Measurements from ENCODE around the gene PMEPA1. TPM values are rescaled to one million over a fixed set of nuclear protein-coding genes. Genes with fewer than 3 reads are reported as not detected.

PMEPA1 gene
- total RNA-seq, 1 experiment from 2014 or later, result 1,302 TPM

DNA sequence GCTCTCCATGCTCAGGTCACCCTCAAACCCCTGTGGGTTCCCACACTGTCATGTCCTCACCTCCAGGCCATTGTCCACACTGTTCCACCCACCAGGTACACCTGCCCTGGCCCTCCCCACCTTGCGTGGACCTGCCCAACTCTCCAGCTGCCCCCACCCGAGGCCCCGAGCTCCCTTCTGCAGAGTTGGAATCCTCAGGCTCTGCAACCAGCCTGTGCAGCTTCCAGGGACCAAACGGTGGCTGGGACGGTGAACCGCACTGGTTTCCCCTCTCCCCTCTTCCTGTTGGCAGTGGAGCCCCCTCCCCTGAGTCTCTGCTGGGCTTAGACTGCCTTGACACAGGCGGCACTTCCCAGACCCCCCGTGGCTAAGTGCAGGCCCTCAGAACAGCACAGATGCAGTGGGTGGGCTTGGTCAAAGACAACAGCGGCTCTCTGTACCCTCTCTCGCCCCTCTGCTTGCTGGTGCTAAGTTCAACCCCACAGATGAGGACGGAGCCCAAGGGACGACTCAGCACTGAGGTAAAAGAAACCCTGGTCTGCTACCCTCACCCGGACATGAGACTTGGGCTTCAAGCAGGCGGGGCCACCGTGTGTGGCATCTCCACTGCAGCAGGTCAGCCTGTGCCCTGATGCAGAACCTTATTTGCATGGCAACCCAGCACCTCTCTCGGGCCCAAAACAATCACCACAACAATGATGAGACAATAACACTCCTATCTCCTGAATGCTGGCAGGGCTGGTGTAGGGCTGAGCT, 100.6 kb downstream of the PMEPA1 start:
- CTCF ChIA-PET, result interaction anchor here (0.8 kb wide), 1 partner anchor 9 kb away, joined by 3 read pairs; no protein-coding TSS in a partner anchor
- Mint-ChIP-seq H3K9me3 (ENCODE audit: low read depth, unreplicated experiment) (no peaks in the 10 kb centered on the region), H3K4me1 (ENCODE audit: low read depth, unreplicated experiment) (no peaks in the 10 kb centered on the region), H3K27me3 (ENCODE audit: unreplicated experiment) (peaks cover 59% of the 10 kb centered on the region), H3K4me3 (ENCODE audit: low read depth, unreplicated experiment) (no peak overlapping the region), H3K27ac (ENCODE audit: unreplicated experiment) (no peak overlapping the region), H3K36me3 (ENCODE audit: insufficient read depth, unreplicated experiment) (no peaks in the 10 kb centered on the region)
- TF ChIP-seq, protein P1, sequence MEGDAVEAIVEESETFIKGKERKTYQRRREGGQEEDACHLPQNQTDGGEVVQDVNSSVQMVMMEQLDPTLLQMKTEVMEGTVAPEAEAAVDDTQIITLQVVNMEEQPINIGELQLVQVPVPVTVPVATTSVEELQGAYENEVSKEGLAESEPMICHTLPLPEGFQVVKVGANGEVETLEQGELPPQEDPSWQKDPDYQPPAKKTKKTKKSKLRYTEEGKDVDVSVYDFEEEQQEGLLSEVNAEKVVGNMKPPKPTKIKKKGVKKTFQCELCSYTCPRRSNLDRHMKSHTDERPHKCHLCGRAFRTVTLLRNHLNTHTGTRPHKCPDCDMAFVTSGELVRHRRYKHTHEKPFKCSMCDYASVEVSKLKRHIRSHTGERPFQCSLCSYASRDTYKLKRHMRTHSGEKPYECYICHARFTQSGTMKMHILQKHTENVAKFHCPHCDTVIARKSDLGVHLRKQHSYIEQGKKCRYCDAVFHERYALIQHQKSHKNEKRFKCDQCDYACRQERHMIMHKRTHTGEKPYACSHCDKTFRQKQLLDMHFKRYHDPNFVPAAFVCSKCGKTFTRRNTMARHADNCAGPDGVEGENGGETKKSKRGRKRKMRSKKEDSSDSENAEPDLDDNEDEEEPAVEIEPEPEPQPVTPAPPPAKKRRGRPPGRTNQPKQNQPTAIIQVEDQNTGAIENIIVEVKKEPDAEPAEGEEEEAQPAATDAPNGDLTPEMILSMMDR (IDR thresholded peaks at IDR 0.05; ENCODE audit: unreplicated experiment), result no peak
- BruUV-seq (replicated peaks), result no TSS peak
- no peak for DNase-seq
- intact Hi-C loops (cut with micrococcal nuclease; ENCODE audit: unreplicated experiment), result no loop called here

DNA sequence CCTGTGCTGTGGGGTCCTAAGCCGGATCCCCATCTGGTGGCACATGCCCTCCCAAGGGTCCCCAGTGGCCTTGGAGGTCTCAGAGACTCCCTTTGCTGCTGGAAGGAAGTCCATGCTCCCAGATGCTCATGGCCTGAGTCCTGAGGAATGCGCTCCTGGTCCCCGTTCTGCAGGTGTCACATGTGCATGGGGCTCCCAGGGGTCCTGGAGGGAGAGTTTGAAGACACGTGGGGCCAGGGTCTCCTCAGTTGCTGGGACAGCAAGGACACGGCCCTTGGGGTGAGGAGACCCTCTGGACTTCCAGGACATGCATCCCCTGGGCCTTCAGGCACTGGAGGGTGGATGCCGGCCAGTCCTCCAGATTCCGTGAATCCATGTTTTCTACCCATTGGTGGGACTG, 101.3 kb downstream of the PMEPA1 start:
- H3K27ac Mint-ChIP-seq (ENCODE audit: unreplicated experiment), result no peak overlapping the region
- no peaks in the 10 kb centered on the region for H3K4me1 Mint-ChIP-seq (ENCODE audit: low read depth, unreplicated experiment)
- H3K36me3 Mint-ChIP-seq (ENCODE audit: insufficient read depth, unreplicated experiment), result no peaks in the 10 kb centered on the region
- TF ChIP-seq, protein P1 (IDR thresholded peaks at IDR 0.05; ENCODE audit: unreplicated experiment), result no peak
- no TSS peak for BruUV-seq (replicated peaks)
- CTCF ChIA-PET, result no interaction called here
- peaks cover 59% of the 10 kb centered on the region for H3K27me3 Mint-ChIP-seq (ENCODE audit: unreplicated experiment)
- no peak overlapping the region for H3K4me3 Mint-ChIP-seq (ENCODE audit: low read depth, unreplicated experiment)
- no peak for DNase-seq
- H3K9me3 Mint-ChIP-seq (ENCODE audit: low read depth, unreplicated experiment), result no peaks in the 10 kb centered on the region
- intact Hi-C loops (cut with micrococcal nuclease; ENCODE audit: unreplicated experiment), result no loop called here

DNA sequence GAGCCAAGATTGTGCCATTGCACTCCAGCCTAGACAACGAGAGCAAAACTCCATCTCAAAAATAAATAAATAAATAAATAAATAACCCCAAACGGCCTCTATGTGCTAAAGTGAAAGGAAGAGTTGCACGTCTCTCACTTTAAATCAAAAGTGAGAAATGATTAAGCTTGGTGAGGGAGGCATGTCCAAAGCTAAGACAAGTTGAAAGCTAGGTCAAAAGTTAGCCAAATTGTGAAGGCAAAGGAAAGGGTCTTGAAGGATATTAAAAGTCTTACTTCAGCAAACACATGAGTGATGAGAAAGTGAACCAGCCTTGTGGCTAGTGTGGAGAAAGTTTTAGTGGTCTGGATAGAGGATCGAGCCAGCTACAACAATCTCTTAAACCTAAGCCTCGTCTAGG, 103.9 kb downstream of the PMEPA1 start:
- CTCF ChIA-PET, result interaction anchor here (0.7 to 1.4 kb wide), 2 partner anchors 12 to 890 kb away, joined by 3 to 5 read pairs; no protein-coding TSS in a partner anchor
- H3K27me3 Mint-ChIP-seq (ENCODE audit: unreplicated experiment), result peaks cover 56% of the 10 kb centered on the region
- no peak overlapping the region for H3K4me3 Mint-ChIP-seq (ENCODE audit: low read depth, unreplicated experiment)
- H3K4me1 Mint-ChIP-seq (ENCODE audit: low read depth, unreplicated experiment), result peaks cover 5% of the 10 kb centered on the region
- no peaks in the 10 kb centered on the region for H3K9me3 Mint-ChIP-seq (ENCODE audit: low read depth, unreplicated experiment)
- no peak for DNase-seq
- no TSS peak for BruUV-seq (replicated peaks)
- H3K36me3 Mint-ChIP-seq (ENCODE audit: insufficient read depth, unreplicated experiment), result no peaks in the 10 kb centered on the region
- TF ChIP-seq, protein P1 (IDR thresholded peaks at IDR 0.05; ENCODE audit: unreplicated experiment), result no peak
- intact Hi-C loops (cut with micrococcal nuclease; ENCODE audit: unreplicated experiment), result no loop called here
- H3K27ac Mint-ChIP-seq (ENCODE audit: unreplicated experiment), result no peak overlapping the region

DNA sequence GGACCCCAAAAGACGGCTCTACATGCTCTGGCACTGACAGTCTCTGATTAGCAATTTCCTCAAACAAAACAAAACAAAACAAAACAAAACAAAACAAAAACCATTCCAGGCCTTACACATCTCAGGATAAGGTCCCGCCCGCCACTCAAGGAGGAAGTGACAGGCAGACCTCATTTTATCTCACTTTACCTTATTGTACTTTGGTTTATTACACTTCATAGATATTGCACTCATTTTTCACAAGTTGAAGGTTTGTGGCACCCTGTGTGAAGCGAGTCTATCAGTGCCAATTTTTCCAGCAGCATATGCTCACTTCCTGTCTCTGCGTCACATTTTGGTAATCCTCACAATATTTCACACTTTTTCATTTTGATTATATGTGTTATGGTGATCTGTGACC, 104.8 kb downstream of the PMEPA1 start:
- TF ChIP-seq, protein P1 (IDR thresholded peaks at IDR 0.05; ENCODE audit: unreplicated experiment), result no peak
- intact Hi-C loops (cut with micrococcal nuclease; ENCODE audit: unreplicated experiment), result no loop called here
- no peaks in the 10 kb centered on the region for H3K36me3 Mint-ChIP-seq (ENCODE audit: insufficient read depth, unreplicated experiment)
- CTCF ChIA-PET, result interaction anchor here (0.6 to 1.0 kb wide), 2 partner anchors 11 to 73 kb away, joined by 3 read pairs; no protein-coding TSS in a partner anchor
- no peak for DNase-seq
- no peak overlapping the region for H3K27ac Mint-ChIP-seq (ENCODE audit: unreplicated experiment)
- H3K27me3 Mint-ChIP-seq (ENCODE audit: unreplicated experiment), result peaks cover 48% of the 10 kb centered on the region
- no TSS peak for BruUV-seq (replicated peaks)
- H3K4me3 Mint-ChIP-seq (ENCODE audit: low read depth, unreplicated experiment), result no peak overlapping the region
- H3K4me1 Mint-ChIP-seq (ENCODE audit: low read depth, unreplicated experiment), result peaks cover 13% of the 10 kb centered on the region
- no peaks in the 10 kb centered on the region for H3K9me3 Mint-ChIP-seq (ENCODE audit: low read depth, unreplicated experiment)
